ENCODE data around the gene XPO4. TPM values are rescaled to one million over a fixed set of nuclear protein-coding genes. Genes with fewer than 3 reads are reported as not detected.
"Not testable (repeated sequence)": the region's sequence is repeated elsewhere in the genome, so short reads cannot be mapped to it uniquely, and the experiment has no call there.

The XPO4 gene
- total RNA-seq (10 to 100 TPM; 20.9 to 26.5 (median 23.5) TPM), polyA plus RNA-seq (1 to 10 TPM; 6.1 to 6.9 TPM), total RNA-seq (87.1 reads per million, percentile 82 among the genes with 10 or more reads in this experiment)

- Mint-ChIP-seq H3K36me3 (peaks cover 0 to 7% (median 5%) of the 10 kb centered on the region in 5 donors), H3K4me1 (peaks cover 15 to 41% (median 32%) of the 10 kb centered on the region in 7 donors), H3K9me3 (no peaks in the 10 kb centered on the region), H3K27me3 (peaks cover 0 to 3% (median 0%) of the 10 kb centered on the region in 5 donors), H3K27ac (peak within 1 kb of the TSS; percentile 89 to 98 (median 95)), H3K4me3 (peak within 1 kb of the TSS; percentile 93 to 98 (median 96))
- Histone ChIP-seq H3K27ac (ENCODE audit: low read depth, low read length) (peak within 1 kb of the TSS; percentile 83), H3K4me1 (ENCODE audit: control insufficient read depth in 2 of 2, insufficient read depth in 2 of 2, low read length in 2 of 2) (peaks cover 10 to 21% of the 10 kb centered on the region in 2 donors), H3K27me3 (ENCODE audit: control insufficient read depth in 2 of 2, insufficient read depth in 2 of 2, low read length in 2 of 2) (no peaks in the 10 kb centered on the region), H3K4me3 (ENCODE audit: low read length) (peak within 1 kb of the TSS; percentile 98), H3K36me3 (ENCODE audit: control insufficient read depth in 2 of 3, insufficient read depth in 3 of 3, low read length in 3 of 3) (peaks cover 0 to 5% (median 0%) of the 10 kb centered on the region in 3 experiments), H3K9me3 (ENCODE audit: control insufficient read depth in 2 of 3, low read length in 3 of 3) (no peaks in the 10 kb centered on the region)
- DNase-seq (peak; percentile 68 to 85 (median 77)), ATAC-seq (peak; percentile 97)
- CTCF ChIA-PET: interaction anchor here (1.4 kb wide), 1 partner anchor 943 kb away, joined by 3 read pairs; no protein-coding TSS in a partner anchor
- POLR2A ChIA-PET: interaction anchor here (0.6 to 1.7 kb wide), 9 partner anchors 11 to 1270 kb away, joined by 3 to 16 read pairs (median 3); partner anchors contain the start of genes EEF1AKMT1 and MICU2
- intact Hi-C loops (cut with micrococcal nuclease): loop anchor here (1.0 to 5.0 kb wide), 10 partner anchors 74 to 944 kb away; partner anchors contain the start of genes EEF1AKMT1 (in 2 of the 2), IFT88 (in 2 of the 2), MICU2 (in 1 of the 2) and MRPL57 (in 1 of the 2)
These were observed at the start of gene XPO4 for GRCh38 chr13:20902438-20903163. TSS of gene XPO4 (minus strand) at chr13:20902746. CDS start at chr13:20902738, 8 bp downstream.

GRCh38 chr13:20948001-20948400 lies 45.5 kb upstream of the XPO4 start:
- ATAC-seq; H3K27ac Mint-ChIP-seq; intact Hi-C loops (cut with micrococcal nuclease); H3K36me3 Mint-ChIP-seq; H3K4me1 ChIP-seq (ENCODE audit: control insufficient read depth in 2 of 2, insufficient read depth in 2 of 2, low read length in 2 of 2); H3K9me3 Mint-ChIP-seq; H3K4me3 Mint-ChIP-seq; H3K4me3 ChIP-seq (ENCODE audit: low read length); H3K9me3 ChIP-seq (ENCODE audit: control insufficient read depth in 2 of 3, low read length in 3 of 3); H3K27me3 ChIP-seq (ENCODE audit: control insufficient read depth in 2 of 2, insufficient read depth in 2 of 2, low read length in 2 of 2); POLR2A ChIA-PET; H3K36me3 ChIP-seq (ENCODE audit: control insufficient read depth in 2 of 3, insufficient read depth in 3 of 3, low read length in 3 of 3); H3K27ac ChIP-seq (ENCODE audit: low read depth, low read length); DNase-seq; CTCF ChIA-PET: not testable (repeated sequence)
- peaks cover 0 to 15% (median 6%) of the 10 kb centered on the region in 7 donors for H3K4me1 Mint-ChIP-seq
- peaks cover 44 to 70% (median 51%) of the 10 kb centered on the region in 5 donors for H3K27me3 Mint-ChIP-seq

GRCh38 chr13:20945952-20946383 lies 43.4 kb upstream of the XPO4 start:
- DNase-seq: peak in 1 of 9 donors; percentile 22
- H3K4me3 Mint-ChIP-seq: peak overlapping the region in 5 of 10 donors; percentile 55 to 68 (median 59)
- Histone ChIP-seq H3K27ac (ENCODE audit: low read depth, low read length) (no peak overlapping the region), H3K4me1 (ENCODE audit: control insufficient read depth in 2 of 2, insufficient read depth in 2 of 2, low read length in 2 of 2) (no peaks in the 10 kb centered on the region), H3K36me3 (ENCODE audit: control insufficient read depth in 2 of 3, insufficient read depth in 3 of 3, low read length in 3 of 3) (no peaks in the 10 kb centered on the region), H3K9me3 (ENCODE audit: control insufficient read depth in 2 of 3, low read length in 3 of 3) (no peaks in the 10 kb centered on the region), H3K4me3 (ENCODE audit: low read length) (no peak overlapping the region), H3K27me3 (ENCODE audit: control insufficient read depth in 2 of 2, insufficient read depth in 2 of 2, low read length in 2 of 2) (no peaks in the 10 kb centered on the region)
- no peaks in the 10 kb centered on the region for H3K9me3 Mint-ChIP-seq
- no peaks in the 10 kb centered on the region for H3K36me3 Mint-ChIP-seq
- peaks cover 0 to 15% (median 6%) of the 10 kb centered on the region in 7 donors for H3K4me1 Mint-ChIP-seq
- ChIA-PET CTCF (interaction anchor here (0.8 to 1.3 kb wide), 2 partner anchors 70 to 87 kb away, joined by 3 to 6 read pairs; no protein-coding TSS in a partner anchor), POLR2A (interaction anchor here (0.7 kb wide), 1 partner anchor 85 kb away, joined by 6 read pairs; no protein-coding TSS in a partner anchor)
- peak; percentile 52 for ATAC-seq
- intact Hi-C loops (cut with micrococcal nuclease): no loop called here
- H3K27ac Mint-ChIP-seq: no peak overlapping the region
- peaks cover 43 to 65% (median 50%) of the 10 kb centered on the region in 5 donors for H3K27me3 Mint-ChIP-seq

- ChIA-PET CTCF (interaction anchor here (0.6 to 2.8 kb wide), 4 partner anchors 182 to 1228 kb away, joined by 3 to 13 read pairs (median 3); no protein-coding TSS in a partner anchor), POLR2A (no interaction called here)
- no peaks in the 10 kb centered on the region for H3K4me1 ChIP-seq (ENCODE audit: control insufficient read depth in 2 of 2, insufficient read depth in 2 of 2, low read length in 2 of 2)
- H3K4me3 ChIP-seq (ENCODE audit: low read length): no peak overlapping the region
- H3K27ac Mint-ChIP-seq: peak overlapping the region in 1 of 9 donors; percentile 2
- no peaks in the 10 kb centered on the region for H3K36me3 ChIP-seq (ENCODE audit: control insufficient read depth in 2 of 3, insufficient read depth in 3 of 3, low read length in 3 of 3)
- H3K9me3 ChIP-seq (ENCODE audit: control insufficient read depth in 2 of 3, low read length in 3 of 3): no peaks in the 10 kb centered on the region
- H3K27me3 ChIP-seq (ENCODE audit: control insufficient read depth in 2 of 2, insufficient read depth in 2 of 2, low read length in 2 of 2): no peaks in the 10 kb centered on the region
- H3K4me3 Mint-ChIP-seq: no peak overlapping the region
- H3K27me3 Mint-ChIP-seq: peaks cover 35 to 69% (median 42%) of the 10 kb centered on the region in 5 donors
- peaks cover 0 to 15% (median 6%) of the 10 kb centered on the region in 7 donors for H3K4me1 Mint-ChIP-seq
- no peak for DNase-seq
- no peaks in the 10 kb centered on the region for H3K36me3 Mint-ChIP-seq
- intact Hi-C loops (cut with micrococcal nuclease): loop anchor here (1.0 to 5.0 kb wide), 8 partner anchors 190 to 1854 kb away; partner anchors contain the start of genes MRPL57 (in 1 of the 2) and SKA3 (in 1 of the 2)
- H3K27ac ChIP-seq (ENCODE audit: low read depth, low read length): no peak overlapping the region
- no peak for ATAC-seq
- no peaks in the 10 kb centered on the region for H3K9me3 Mint-ChIP-seq
These were observed 40.5 kb upstream of the XPO4 start for GRCh38 chr13:20942938-20943559.

- H3K27ac Mint-ChIP-seq; CTCF ChIA-PET; H3K9me3 Mint-ChIP-seq; H3K4me1 Mint-ChIP-seq; DNase-seq; H3K27ac ChIP-seq (ENCODE audit: low read depth, low read length); H3K4me3 ChIP-seq (ENCODE audit: low read length); ATAC-seq; H3K27me3 ChIP-seq (ENCODE audit: control insufficient read depth in 2 of 2, insufficient read depth in 2 of 2, low read length in 2 of 2); H3K36me3 Mint-ChIP-seq; H3K4me1 ChIP-seq (ENCODE audit: control insufficient read depth in 2 of 2, insufficient read depth in 2 of 2, low read length in 2 of 2); H3K36me3 ChIP-seq (ENCODE audit: control insufficient read depth in 2 of 3, insufficient read depth in 3 of 3, low read length in 3 of 3); H3K4me3 Mint-ChIP-seq; H3K9me3 ChIP-seq (ENCODE audit: control insufficient read depth in 2 of 3, low read length in 3 of 3): not testable (repeated sequence)
- intact Hi-C loops (cut with micrococcal nuclease): loop anchor here (5.0 kb wide), 2 partner anchors 357 to 1857 kb away; no protein-coding TSS in a partner anchor
- POLR2A ChIA-PET: interaction anchor here (0.6 kb wide), 1 partner anchor 21 kb away, joined by 3 read pairs; no protein-coding TSS in a partner anchor
- peaks cover 18 to 45% (median 24%) of the 10 kb centered on the region in 5 donors for H3K27me3 Mint-ChIP-seq
These were observed 38.0 kb upstream of the XPO4 start for GRCh38 chr13:20940511-20940910.

GRCh38 chr13:20940083-20940482 lies 37.5 kb upstream of the XPO4 start:
- DNase-seq (no peak), ATAC-seq (no peak)
- no peak overlapping the region for H3K4me3 Mint-ChIP-seq
- no peaks in the 10 kb centered on the region for H3K36me3 ChIP-seq (ENCODE audit: control insufficient read depth in 2 of 3, insufficient read depth in 3 of 3, low read length in 3 of 3)
- CTCF ChIA-PET: no interaction called here
- H3K27me3 ChIP-seq (ENCODE audit: control insufficient read depth in 2 of 2, insufficient read depth in 2 of 2, low read length in 2 of 2): no peaks in the 10 kb centered on the region
- no peaks in the 10 kb centered on the region for H3K36me3 Mint-ChIP-seq
- POLR2A ChIA-PET: interaction anchor here (0.6 kb wide), 1 partner anchor 21 kb away, joined by 3 read pairs; no protein-coding TSS in a partner anchor
- H3K27me3 Mint-ChIP-seq: peaks cover 14 to 41% (median 22%) of the 10 kb centered on the region in 5 donors
- no peak overlapping the region for H3K27ac Mint-ChIP-seq
- peaks cover 0 to 5% (median 2%) of the 10 kb centered on the region in 7 donors for H3K4me1 Mint-ChIP-seq
- H3K27ac ChIP-seq (ENCODE audit: low read depth, low read length): no peak overlapping the region
- H3K4me3 ChIP-seq (ENCODE audit: low read length): no peak overlapping the region
- no peaks in the 10 kb centered on the region for H3K9me3 ChIP-seq (ENCODE audit: control insufficient read depth in 2 of 3, low read length in 3 of 3)
- intact Hi-C loops (cut with micrococcal nuclease): loop anchor here (5.0 kb wide), 2 partner anchors 357 to 1857 kb away; no protein-coding TSS in a partner anchor
- no peaks in the 10 kb centered on the region for H3K4me1 ChIP-seq (ENCODE audit: control insufficient read depth in 2 of 2, insufficient read depth in 2 of 2, low read length in 2 of 2)
- H3K9me3 Mint-ChIP-seq: no peaks in the 10 kb centered on the region

Data from naive thymus-derived CD4-positive, alpha-beta T cell (primary cell).